B cell (primary cell): ENCODE data around the gene DSG3. TPM values are rescaled to one million over a fixed set of nuclear protein-coding genes. Genes with fewer than 3 reads are reported as not detected.
"Not testable (repeated sequence)": the region's sequence is repeated elsewhere in the genome, so short reads cannot be mapped to it uniquely, and the experiment has no call there.

ENCODE experiments used
- ATAC-seq: fragments of 200-7000 bp; cut with Tn5 transposase; one replicate; pipeline ENCODE4 v1.10.0; 2021; ENCODE audit warnings: low read depth, mild to moderate bottlenecking, moderate number of reproducible peaks, moderate library complexity
- CTCF ChIA-PET: fragments of 350-600 bp; sonication (Branson Sonifier 250); formaldehyde crosslinking; loops from one replicate; lab custom pipeline; 2021; ENCODE audit warnings: antibody characterized with exemption, inconsistent platforms; lab: Charles Lee
- POLR2A ChIA-PET: fragments of 350-600 bp; sonication (Branson Sonifier 250); formaldehyde crosslinking; loops from one replicate; lab custom pipeline; 2021; ENCODE audit warnings: antibody characterized with exemption; lab: Charles Lee
- DNase-seq: peaks from one replicate; pipeline ENCODE4 v3.0.0; 2013
- H2AFZ ChIP-seq: 2 replicates; pipeline ENCODE4 v1.6.1; 2012; ENCODE audit warnings: mild to moderate bottlenecking, low read depth, low read length; ENCODE audit not compliant: insufficient read depth, poor library complexity, severe bottlenecking
- H3K27ac ChIP-seq, 2 donors: 1 replicate in 1 of 2; 2 replicates in 1 of 2; pipeline ENCODE4 v1.5.1; 2012 to 2013; ENCODE audit warnings: low read length in 2 of 2, mild to moderate bottlenecking in 2 of 2, moderate library complexity in 1 of 2
- H3K27me3 ChIP-seq, 4 experiments: fragments of 200-600 bp in 1 of 4; sonication (generic) in 1 of 4; replicated peaks in 1 of 4; 1 replicate in 2 of 4; 2 replicates in 2 of 4; pipeline versions ENCODE4 v1.6.1 to v1.7.0; 2013 to 2016; ENCODE audit warnings: low read length in 3 of 4, mild to moderate bottlenecking in 2 of 4, mixed read lengths in 1 of 4, moderate library complexity in 1 of 4; ENCODE audit not compliant: insufficient read depth in 4 of 4, control insufficient read depth in 3 of 4; ENCODE audit errors: control extremely low read depth in 1 of 4
- H3K36me3 ChIP-seq, 2 experiments: replicated peaks in 1 of 2; 1 replicate in 1 of 2; 2 replicates in 1 of 2; pipeline versions ENCODE4 v1.6.1 to v1.7.1; 2013; ENCODE audit warnings: low read length in 1 of 2; ENCODE audit not compliant: insufficient read depth in 2 of 2, control insufficient read depth in 1 of 2; ENCODE audit errors: control extremely low read depth in 1 of 2, extremely low read depth in 1 of 2
- H3K4me1 ChIP-seq, 2 donors: fragments of 200-600 bp in 1 of 2; sonication (generic) in 1 of 2; 1 replicate in 1 of 2; 2 replicates in 1 of 2; pipeline versions ENCODE4 v1.5.1 to v1.6.1; 2013 to 2017; ENCODE audit warnings: low read length in 2 of 2; ENCODE audit not compliant: control insufficient read depth in 2 of 2, insufficient read depth in 2 of 2
- H3K4me2 ChIP-seq: replicated peaks from 2 replicates; pipeline ENCODE3; 2012; ENCODE audit warnings: mild to moderate bottlenecking, low read depth, low read length; ENCODE audit not compliant: poor library complexity, severe bottlenecking
- H3K4me3 ChIP-seq, 5 experiments: fragments of 200-600 bp in 1 of 5; sonication (generic) in 1 of 5; 1 replicate in 3 of 5; 2 replicates in 2 of 5; pipeline versions ENCODE4 v1.5.1 to v1.7.0; 2011 to 2016; ENCODE audit warnings: low read length in 4 of 5, mild to moderate bottlenecking in 4 of 5, low read depth in 2 of 5, control low read depth in 1 of 5, moderate library complexity in 1 of 5; ENCODE audit not compliant: insufficient read depth in 1 of 5; ENCODE audit errors: control extremely low read depth in 1 of 5, extremely low read depth in 1 of 5
- H3K79me2 ChIP-seq: fragments of 200-600 bp; sonication (generic); one replicate; pipeline ENCODE4 v1.6.0; 2016; ENCODE audit warnings: low read length; ENCODE audit not compliant: control insufficient read depth, insufficient read depth
- H3K9ac ChIP-seq: fragments of 200-600 bp; sonication (generic); 2 replicates; pipeline ENCODE4 v1.6.1; 2017; ENCODE audit warnings: mild to moderate bottlenecking, low read length, moderate library complexity
- H3K9me3 ChIP-seq, 3 donors: one replicate each; pipeline versions ENCODE4 v1.6.1 to v1.7.1; 2013; ENCODE audit warnings: low read length in 2 of 3; ENCODE audit not compliant: control insufficient read depth in 2 of 3, insufficient read depth in 1 of 3; ENCODE audit errors: control extremely low read depth in 1 of 3
- H4K20me1 ChIP-seq: 2 replicates; pipeline ENCODE4 v1.6.0; 2012; ENCODE audit warnings: mild to moderate bottlenecking, low read length; ENCODE audit not compliant: insufficient read depth, control insufficient read depth, poor library complexity, severe bottlenecking
- H3K27ac Mint-ChIP-seq: one replicate; pipeline ENCODE4 v1.8.0; 2021; ENCODE audit warnings: mixed read lengths
- H3K27me3 Mint-ChIP-seq: one replicate; pipeline ENCODE4 v1.8.0; 2021; ENCODE audit warnings: mixed read lengths
- H3K4me1 Mint-ChIP-seq: one replicate; pipeline ENCODE4 v1.8.0; 2021; ENCODE audit warnings: mixed read lengths
- H3K4me3 Mint-ChIP-seq: one replicate; pipeline ENCODE4 v1.8.0; 2021; ENCODE audit warnings: mixed read lengths
- H3K9me3 Mint-ChIP-seq: one replicate; pipeline ENCODE4 v1.8.0; 2022; ENCODE audit warnings: mixed read lengths; ENCODE audit not compliant: insufficient read depth
- EZH2 ChIP-seq: IDR thresholded peaks from 2 replicates; pipeline ENCODE4 v1.6.1; 2012; ENCODE audit warnings: borderline replicate concordance, low read depth, mild to moderate bottlenecking, moderate library complexity, low read length; ENCODE audit not compliant: insufficient read depth, poor library complexity, severe bottlenecking
- WGBS: methylation state at CpG from one replicate; pipeline ENCODE4 v1.1.5; 2013; ENCODE audit warnings: missing lambda C conversion rate; ENCODE audit not compliant: insufficient coverage; 5-methylcytosine and 5-hydroxymethylcytosine counted together
- intact Hi-C: fragments of 100-400 bp; cut with micrococcal nuclease; formaldehyde crosslinking; loops from one replicate; pipeline ENCODE4 v1.10.0; 2022
- polyA plus RNA-seq: library from polyadenylated mRNA; depleted of rRNA; stranded (reverse); fragments of >200 nt; gene quantifications from 2 replicates; pipeline ENCODE4 v1.2.3, GENCODE V29; 2012
- total RNA-seq, 2 donors: library from RNA; stranded (reverse); fragments of 120-200 nt in 1 of 2; gene quantifications; 1 replicate in 1 of 2; 2 replicates in 1 of 2; pipeline versions ENCODE4 v1.2.3 to v1.2.4, GENCODE V29; 2013 to 2022
- TF ChIP-seq, protein P1 (sequence below): fragments of 200-600 bp; IDR thresholded peaks from one replicate; pipeline ENCODE4 v1.8.0; 2022; ENCODE audit warnings: antibody characterized with exemption, mild to moderate bottlenecking

The DSG3 gene
- total and polyA plus RNA-seq, 2 donors (not counting 1 experiment from before 2014, with no cell fraction given) = not detected

DNA sequence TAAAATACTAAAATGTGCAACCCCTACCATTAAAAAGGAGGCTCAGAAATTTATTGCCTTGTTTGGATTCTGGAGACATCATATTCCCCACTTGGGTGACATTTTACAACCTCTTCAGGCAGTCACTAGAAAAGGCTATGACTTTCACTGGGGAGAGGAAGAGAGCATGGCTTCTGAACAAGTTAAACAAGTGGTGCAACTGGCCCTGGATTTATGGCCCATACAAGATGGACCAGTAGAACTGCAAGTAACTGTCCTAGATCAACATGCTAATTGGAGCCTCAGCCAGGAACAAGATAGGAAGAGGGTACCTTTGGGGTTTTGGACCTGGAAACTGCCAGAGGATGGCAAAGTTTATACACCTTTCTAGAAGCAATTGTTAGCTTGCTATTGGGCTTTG lies 46.4 kb downstream of the DSG3 start:
- Histone ChIP-seq H3K4me3 (no peak overlapping the region), H3K27ac (no peak overlapping the region), H3K36me3 (no peaks in the 10 kb centered on the region), H3K79me2 (no peaks in the 10 kb centered on the region), H4K20me1 (no peaks in the 10 kb centered on the region), H3K4me1 (peaks cover 10% of the 10 kb centered on the region in 2 donors), H3K4me2 (no peak overlapping the region), H2AFZ (no peak overlapping the region), H3K9me3 (peaks cover 0 to 6% (median 0%) of the 10 kb centered on the region in 3 donors), H3K9ac (no peak overlapping the region), H3K27me3 (peaks cover 0 to 32% (median 11%) of the 10 kb centered on the region in 4 experiments)
- ChIA-PET CTCF (no interaction called here), POLR2A (no interaction called here)
- H3K27me3 Mint-ChIP-seq = peaks cover 43% of the 10 kb centered on the region
- no peak for ATAC-seq
- H3K9me3 Mint-ChIP-seq = peaks cover 1% of the 10 kb centered on the region
- H3K4me3 Mint-ChIP-seq = no peak overlapping the region
- intact Hi-C loops = no loop called here
- H3K4me1 Mint-ChIP-seq = peaks cover 8% of the 10 kb centered on the region
- no peak for TF ChIP-seq EZH2
- TF ChIP-seq, protein P1, sequence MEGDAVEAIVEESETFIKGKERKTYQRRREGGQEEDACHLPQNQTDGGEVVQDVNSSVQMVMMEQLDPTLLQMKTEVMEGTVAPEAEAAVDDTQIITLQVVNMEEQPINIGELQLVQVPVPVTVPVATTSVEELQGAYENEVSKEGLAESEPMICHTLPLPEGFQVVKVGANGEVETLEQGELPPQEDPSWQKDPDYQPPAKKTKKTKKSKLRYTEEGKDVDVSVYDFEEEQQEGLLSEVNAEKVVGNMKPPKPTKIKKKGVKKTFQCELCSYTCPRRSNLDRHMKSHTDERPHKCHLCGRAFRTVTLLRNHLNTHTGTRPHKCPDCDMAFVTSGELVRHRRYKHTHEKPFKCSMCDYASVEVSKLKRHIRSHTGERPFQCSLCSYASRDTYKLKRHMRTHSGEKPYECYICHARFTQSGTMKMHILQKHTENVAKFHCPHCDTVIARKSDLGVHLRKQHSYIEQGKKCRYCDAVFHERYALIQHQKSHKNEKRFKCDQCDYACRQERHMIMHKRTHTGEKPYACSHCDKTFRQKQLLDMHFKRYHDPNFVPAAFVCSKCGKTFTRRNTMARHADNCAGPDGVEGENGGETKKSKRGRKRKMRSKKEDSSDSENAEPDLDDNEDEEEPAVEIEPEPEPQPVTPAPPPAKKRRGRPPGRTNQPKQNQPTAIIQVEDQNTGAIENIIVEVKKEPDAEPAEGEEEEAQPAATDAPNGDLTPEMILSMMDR = no peak
- no peak for DNase-seq
- H3K27ac Mint-ChIP-seq = no peak overlapping the region

DNA sequence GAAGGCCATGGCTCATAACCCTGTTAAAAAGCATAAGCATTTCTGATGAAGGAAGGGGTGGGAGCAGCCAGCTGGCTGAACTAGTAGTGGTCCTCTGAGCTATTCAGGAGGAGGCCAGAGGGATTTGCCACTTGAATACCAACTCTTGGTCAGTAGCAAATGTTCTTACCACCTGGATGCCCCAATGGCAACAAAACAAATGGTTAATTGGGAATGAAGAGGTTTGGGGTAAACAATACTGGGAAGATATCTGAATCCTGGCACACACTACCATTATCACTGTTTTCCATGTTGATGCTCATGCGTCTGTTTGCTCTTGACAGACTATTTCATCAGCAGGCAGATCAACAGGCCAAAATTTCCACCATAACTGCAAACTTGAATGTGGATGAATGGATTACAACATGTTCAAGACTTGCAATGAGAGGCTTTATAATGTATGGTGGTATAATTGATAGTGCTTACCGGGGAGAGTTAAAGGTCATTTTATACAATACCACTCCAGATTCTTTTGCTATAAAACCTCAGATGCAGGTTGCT lies 47.2 kb downstream of the DSG3 start:
- intact Hi-C loops, POLR2A ChIA-PET, H3K36me3 ChIP-seq, H3K4me1 Mint-ChIP-seq, H3K9ac ChIP-seq, H2AFZ ChIP-seq, H3K9me3 ChIP-seq, H3K4me2 ChIP-seq, H3K27ac ChIP-seq, ATAC-seq, H3K9me3 Mint-ChIP-seq, CTCF ChIA-PET, H3K4me3 Mint-ChIP-seq, H4K20me1 ChIP-seq, H3K79me2 ChIP-seq, H3K4me3 ChIP-seq, DNase-seq, H3K27ac Mint-ChIP-seq: not testable (repeated sequence)
- Histone ChIP-seq H3K4me1 (peaks cover 10% of the 10 kb centered on the region in 2 donors), H3K27me3 (peaks cover 0 to 32% (median 17%) of the 10 kb centered on the region in 4 experiments)
- WGBS = no CpG with 5 or more reads among the region's 2 CpGs
- peaks cover 49% of the 10 kb centered on the region for H3K27me3 Mint-ChIP-seq
